ENCODE results near the gene PLCB1.

The PLCB1 gene

GRCh38 chr20:8518878-8519277 is 386.8 kb downstream of the PLCB1 start:
- DNase-seq: no peak

DNA sequence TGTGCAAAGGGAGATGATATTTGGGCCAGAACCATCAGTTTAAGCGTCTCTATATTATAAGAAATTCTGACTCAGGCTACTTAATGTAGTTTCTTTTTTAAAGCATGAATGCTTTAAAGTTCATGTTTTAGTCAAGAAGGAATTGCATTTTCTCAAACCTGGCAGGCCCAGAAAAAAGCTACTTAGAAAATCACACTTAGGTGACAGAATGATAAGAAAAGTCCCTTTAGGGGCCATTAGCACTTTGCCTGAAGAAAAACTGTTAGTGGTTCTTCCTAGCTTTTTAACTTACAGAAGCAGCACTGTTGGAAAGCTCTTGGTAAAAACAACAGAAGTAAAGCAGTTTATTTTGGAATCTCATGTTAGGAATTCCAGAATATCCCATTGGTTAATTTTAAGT is 387.8 kb downstream of the PLCB1 start:
- DNase-seq: no peak

DNA sequence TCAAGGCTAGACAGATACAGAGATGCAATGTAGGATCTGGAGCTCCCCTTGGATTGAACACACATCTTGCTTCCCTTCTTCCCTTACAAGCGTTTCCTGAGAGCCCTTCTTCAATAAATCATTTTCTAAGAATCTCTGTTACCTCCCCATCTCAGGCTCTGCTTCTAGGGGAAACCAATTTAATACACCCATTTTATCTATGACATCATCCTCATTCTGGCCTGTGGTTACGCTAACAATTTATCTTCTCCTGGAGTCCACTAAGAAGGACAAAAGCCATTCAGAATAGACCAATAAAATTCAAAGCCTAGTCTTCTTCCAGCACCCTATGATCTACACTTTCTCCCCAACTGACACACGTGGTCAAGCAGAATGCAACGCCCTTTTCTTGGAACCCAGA is 390.1 kb downstream of the PLCB1 start:
- DNase-seq: no peak

GRCh38 chr20:8523684-8524083 is 391.6 kb downstream of the PLCB1 start:
- peak in 1 of 2 experiments; percentile 33 for DNase-seq

DNA sequence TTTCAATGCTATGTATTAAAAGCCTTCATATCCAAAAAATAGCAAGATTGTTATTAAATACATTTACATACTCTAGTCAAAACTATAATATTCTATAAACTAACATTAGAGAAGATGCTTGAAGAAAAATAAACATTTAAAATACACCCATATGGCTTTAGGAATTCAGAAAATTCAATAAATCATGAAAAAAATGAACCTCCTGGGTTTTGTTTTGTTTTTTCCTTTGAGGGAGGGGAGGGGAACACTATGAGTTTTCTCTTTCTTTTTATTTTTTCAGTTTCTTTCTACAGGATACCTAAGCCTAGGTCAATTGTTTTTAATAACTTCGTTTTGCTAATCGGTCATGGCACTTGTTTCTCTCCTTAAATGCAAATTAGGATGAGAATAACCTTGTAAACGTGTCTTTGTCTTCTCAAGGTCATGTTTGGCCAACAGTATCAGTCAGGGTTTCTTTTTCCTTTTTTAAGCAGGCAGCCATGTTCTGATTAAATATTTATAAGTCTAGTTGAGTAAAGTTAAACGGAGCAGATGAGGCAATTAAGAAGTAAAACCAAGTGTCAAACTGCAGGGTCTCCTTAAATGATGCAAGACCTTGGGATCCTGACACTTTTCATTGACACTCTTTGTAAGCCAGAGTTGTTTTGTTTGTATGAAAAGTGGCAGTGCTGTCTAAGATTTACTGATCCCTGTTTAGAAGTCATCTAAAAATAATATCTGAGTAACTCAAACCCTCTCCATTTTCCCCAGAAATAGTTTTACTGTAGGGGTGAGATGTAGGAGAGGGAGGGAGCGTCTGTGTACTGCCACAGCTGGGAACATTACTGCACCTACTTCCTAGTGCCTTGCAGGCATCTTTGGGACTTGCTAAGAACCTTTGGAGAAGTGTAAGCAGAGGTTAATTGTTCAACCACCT is 392.3 kb downstream of the PLCB1 start:
- DNase-seq: no peak

DNA sequence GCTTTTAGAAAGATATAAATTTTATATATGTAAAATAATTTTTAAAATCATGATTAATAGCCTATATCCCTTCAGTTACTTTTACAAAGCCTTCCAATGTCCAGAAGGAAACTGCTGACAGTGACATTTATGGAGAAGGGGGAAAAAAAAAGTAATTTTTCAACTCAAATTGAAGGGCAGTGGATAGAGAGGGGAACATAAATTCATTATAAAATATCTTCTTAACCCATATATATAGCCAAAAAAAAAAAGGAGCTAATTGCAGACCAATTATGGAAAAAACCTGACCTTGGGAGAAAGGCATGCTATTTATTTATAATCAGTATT is 392.9 kb downstream of the PLCB1 start:
- no peak for DNase-seq

DNA sequence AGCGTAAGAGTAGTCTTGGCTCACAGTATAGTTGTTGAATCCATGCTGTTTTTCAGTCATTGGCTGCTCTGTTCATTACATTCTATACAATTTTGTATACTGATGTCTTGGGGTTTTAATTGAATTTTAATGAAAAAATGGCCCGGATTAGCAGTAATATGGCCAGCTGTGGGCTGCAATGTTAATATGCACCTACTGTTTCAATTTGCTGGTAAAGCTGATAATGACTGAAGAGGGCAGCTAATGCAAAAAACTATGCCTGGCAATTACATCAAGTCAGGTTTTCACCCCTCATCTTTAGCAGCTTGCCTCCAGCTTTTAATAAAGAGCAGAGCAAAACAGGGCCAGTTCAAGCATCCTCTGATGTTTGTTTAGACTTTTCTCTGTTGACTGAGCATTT is 394.5 kb downstream of the PLCB1 start:
- DNase-seq: no peak

GRCh38 chr20:8527998-8528723 is 396.1 kb downstream of the PLCB1 start:
- peak; percentile 69 to 80 for DNase-seq

DNA sequence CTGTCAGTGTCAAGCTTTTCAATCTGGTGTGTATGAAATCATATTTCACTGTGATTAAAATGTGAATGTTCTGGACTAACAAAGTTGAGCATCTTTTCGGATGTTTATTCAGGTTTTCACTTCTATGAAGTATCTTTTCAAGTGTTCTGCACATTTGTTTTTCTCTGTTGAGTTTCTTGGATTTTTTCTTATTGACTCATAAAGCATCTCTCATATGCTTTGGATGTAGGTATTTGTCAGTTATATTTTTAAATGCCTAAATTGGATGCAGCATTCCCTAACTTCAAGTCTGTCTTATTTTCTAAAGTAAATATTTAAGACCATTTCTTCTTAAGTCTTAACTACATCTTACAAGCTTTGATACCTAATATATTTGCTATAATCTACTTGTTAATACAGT is 398.0 kb downstream of the PLCB1 start:
- no peak for DNase-seq

GRCh38 chr20:8532169-8532568 is 400.1 kb downstream of the PLCB1 start:
- DNase-seq: no peak

DNA sequence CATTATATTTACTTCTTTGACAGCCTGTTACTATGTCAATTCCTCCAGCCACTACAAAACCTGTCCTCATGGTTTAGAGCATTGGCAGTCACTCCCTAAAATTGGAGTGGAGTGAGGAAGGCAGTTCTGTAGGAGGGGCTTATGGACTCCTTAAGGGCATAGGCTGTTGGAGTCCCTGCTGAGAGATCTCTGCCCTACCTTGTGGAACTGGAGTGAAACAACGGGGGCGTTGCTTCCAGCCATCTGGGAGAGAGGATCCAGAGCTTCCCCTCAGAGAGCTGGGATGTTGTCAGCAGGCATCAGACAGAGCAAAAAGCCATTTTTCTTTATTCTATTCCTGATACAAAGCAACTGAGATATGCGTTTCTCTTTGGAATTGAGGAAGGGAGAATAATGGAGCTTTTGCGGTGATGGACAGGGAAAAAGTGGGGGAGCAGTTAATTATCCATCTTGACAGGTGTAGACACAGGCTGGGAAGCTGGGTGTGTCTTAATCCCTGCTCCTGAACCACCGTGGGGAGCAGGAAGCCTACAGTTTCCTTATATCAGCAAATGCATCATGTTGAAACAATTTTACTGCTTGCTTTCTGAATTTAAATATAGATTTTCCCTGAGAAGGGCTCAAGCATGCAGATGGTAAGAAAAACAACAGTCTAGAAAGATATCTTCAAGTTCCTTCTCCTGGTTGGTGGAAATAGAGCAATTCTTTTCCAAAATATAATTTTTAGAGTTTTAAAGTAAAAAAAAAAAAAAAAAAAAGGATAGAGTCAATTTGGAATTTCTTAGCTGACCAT is 402.5 kb downstream of the PLCB1 start:
- DNase-seq: no peak

DNA sequence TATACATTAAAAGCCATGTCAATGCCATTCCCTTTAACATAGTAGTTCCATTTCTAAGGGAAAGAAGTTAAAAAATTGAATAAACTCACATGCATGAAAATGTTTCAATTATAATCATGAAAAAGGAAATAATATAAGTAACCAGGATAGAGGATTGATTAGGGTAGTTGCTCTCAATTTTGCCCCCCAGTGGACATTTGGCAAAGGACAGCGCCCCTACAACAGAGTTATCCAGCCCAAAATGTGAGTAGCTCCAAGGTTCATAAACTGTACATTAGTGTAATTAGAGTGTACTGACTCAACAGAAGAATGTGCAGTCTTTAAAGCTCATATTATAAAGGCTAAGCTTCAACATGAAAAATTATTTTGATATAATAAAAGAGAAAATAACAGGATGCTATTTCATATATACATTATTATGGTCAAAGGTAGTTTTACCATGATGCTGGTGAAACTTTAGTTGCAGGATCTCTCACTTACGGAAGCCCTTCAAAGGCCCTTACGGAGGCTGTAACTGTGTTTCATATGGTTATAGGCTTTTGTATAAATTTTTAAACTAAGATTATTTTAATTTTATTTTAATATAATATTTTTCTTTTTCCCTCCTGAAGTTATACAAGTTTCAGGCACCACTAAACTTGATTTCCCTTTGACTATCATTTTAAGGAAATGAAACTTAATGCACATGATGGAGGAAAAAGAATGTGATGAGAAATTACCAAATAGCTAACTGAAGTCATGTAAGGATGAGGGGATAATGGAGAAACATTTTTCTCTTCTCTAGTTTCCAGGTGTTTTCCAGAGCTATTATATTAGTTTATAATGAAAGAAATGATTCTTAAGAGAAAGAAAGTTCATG is 403.6 kb downstream of the PLCB1 start:
- peak; percentile 29 to 37 for DNase-seq

- no peak for DNase-seq
Measured at GRCh38 chr20:8536262-8536618, 404.2 kb downstream of the PLCB1 start.

- DNase-seq: no peak
Measured at GRCh38 chr20:8540466-8540865, 408.4 kb downstream of the PLCB1 start.

GRCh38 chr20:8542110-8542486 is 410.0 kb downstream of the PLCB1 start:
- no peak for DNase-seq

DNA sequence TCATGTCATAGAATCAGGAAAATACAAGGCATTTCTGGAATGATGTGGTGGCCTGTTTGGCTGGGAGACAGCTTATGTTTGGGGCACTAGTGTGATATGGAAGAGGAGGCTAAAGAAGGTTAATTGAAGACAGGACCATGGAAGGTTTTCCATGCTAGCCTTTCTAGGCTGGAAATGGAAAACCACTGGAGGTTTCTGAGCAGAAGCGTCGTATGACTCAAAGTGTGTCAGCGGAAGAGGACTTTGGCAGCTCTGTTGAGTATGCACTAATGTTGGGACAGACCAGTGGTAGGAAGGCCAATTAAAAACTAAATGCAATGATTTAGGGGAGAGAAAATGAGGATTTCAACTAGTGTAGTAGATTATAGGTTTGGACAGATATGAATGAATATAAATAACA is 413.1 kb downstream of the PLCB1 start:
- DNase-seq: no peak

- no peak for DNase-seq
Measured at GRCh38 chr20:8547035-8547650, 415.1 kb downstream of the PLCB1 start.

- DNase-seq: no peak
Measured at GRCh38 chr20:8547968-8548588, 416.0 kb downstream of the PLCB1 start.

DNA sequence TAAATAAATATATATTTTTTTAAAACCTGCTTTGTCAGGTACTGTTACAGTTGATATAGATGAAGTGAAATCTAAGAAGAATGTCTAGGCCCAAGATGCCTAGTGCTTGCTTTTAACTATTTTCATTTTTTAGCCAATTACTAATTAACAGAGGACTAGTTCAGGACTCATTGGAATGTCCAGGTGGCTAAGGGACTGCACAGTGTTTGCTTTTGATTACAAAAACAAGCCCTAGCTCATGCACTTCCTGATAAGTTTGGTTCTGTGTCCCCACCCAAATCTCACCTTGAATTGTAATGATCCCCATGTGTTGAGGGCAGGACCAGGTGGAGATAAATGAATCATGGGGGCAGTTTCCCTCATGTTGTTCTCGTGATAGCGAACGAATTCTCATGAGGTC is 417.1 kb downstream of the PLCB1 start:
- DNase-seq: no peak

DNA sequence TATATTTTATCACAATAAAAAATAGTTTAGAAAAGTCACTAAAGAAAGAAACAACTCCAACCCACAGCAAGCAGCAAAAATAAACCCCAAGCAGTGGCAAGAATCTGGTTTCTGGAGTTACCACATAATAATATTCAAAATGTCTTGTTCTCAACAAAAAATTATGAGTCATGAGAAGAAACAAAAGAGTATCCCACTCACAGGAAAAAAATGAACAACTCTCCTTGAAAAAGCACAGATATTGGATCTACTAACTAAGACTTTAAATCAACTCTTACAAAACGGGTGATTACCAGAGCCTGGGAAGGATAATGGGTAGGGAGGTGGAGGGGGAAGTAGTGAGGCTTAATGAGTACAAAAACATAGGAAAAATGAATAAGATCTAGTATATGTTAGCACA is 425.6 kb downstream of the PLCB1 start:
- DNase-seq: no peak

DNA sequence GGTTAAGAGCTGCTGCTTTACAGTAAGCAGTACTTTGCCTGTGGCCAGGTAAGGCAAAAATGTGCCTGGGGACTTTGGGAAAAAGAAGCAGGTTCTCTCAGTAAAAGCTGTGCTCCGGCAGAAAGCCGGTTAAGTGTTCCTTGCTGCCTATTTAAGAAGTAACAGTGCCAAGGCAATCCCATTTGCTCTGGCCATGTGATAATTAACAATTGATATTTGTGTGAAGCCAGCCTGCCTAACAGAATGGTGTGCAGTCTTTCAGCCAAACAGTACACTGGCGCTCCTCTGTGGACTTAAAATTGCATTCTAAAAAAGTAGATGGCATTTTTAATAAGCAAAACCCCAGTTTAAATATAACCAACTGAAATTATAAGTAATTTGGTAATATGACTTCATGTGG is 430.3 kb downstream of the PLCB1 start:
- no peak for DNase-seq

GRCh38 chr20:8568075-8568474 is 436.0 kb downstream of the PLCB1 start:
- peak; percentile 31 to 39 for DNase-seq
